Islet of Langerhans (tissue), 1 donor: Measurements from ENCODE around the gene MAPK11.

Experiments
- FAIRE-seq: peaks from one replicate; lab custom pipeline; 2011; peaks lifted over from hg19 to GRCh38; lab: Jason Lieb, UNC

Gene MAPK11

GRCh38 chr22:50307890-50308596, 37.9 kb upstream of the MAPK11 start:
- no peak for FAIRE-seq

GRCh38 chr22:50306753-50307749, 36.9 kb upstream of the MAPK11 start, which contains the start of gene PLXNB2:
PLXNB2 (minus strand) TSS chr22:50307646; CDS start chr22:50290584, 17,062 bp downstream.
- no peak for FAIRE-seq

- FAIRE-seq: no peak
These were observed 35.9 kb upstream of the MAPK11 start for GRCh38 chr22:50305923-50306566.

- FAIRE-seq: no peak
These were observed 35.3 kb upstream of the MAPK11 start for GRCh38 chr22:50305393-50305922.

GRCh38 chr22:50304528-50305392, 34.6 kb upstream of the MAPK11 start:
- FAIRE-seq: no peak

GRCh38 chr22:50303848-50304527, 33.8 kb upstream of the MAPK11 start:
- FAIRE-seq: no peak

GRCh38 chr22:50303515-50303847, 33.3 kb upstream of the MAPK11 start:
- no peak for FAIRE-seq

- no peak for FAIRE-seq
These were observed 32.4 kb upstream of the MAPK11 start for GRCh38 chr22:50302564-50302963.

GRCh38 chr22:50302041-50302541, 31.9 kb upstream of the MAPK11 start:
- no peak for FAIRE-seq

GRCh38 chr22:50301581-50301991, 31.4 kb upstream of the MAPK11 start:
- FAIRE-seq: no peak

- FAIRE-seq: no peak
These were observed 30.6 kb upstream of the MAPK11 start for GRCh38 chr22:50300620-50301257.

- FAIRE-seq: no peak
These were observed 29.8 kb upstream of the MAPK11 start for GRCh38 chr22:50299785-50300619.

GRCh38 chr22:50298937-50299784, 29.0 kb upstream of the MAPK11 start:
- FAIRE-seq: no peak

- no peak for FAIRE-seq
These were observed 28.1 kb upstream of the MAPK11 start for GRCh38 chr22:50298266-50298637.

- no peak for FAIRE-seq
These were observed 27.5 kb upstream of the MAPK11 start for GRCh38 chr22:50297510-50298265.

- no peak for FAIRE-seq
These were observed 26.7 kb upstream of the MAPK11 start for GRCh38 chr22:50296658-50297490.

GRCh38 chr22:50294319-50294656, 24.1 kb upstream of the MAPK11 start:
- FAIRE-seq: no peak
